Thyroid gland (tissue), 4 donors: ENCODE data around the gene CACNA1B. TPM values are rescaled to one million over a fixed set of nuclear protein-coding genes. Genes with fewer than 3 reads are reported as not detected.
"Not testable (repeated sequence)": the region's sequence is repeated elsewhere in the genome, so short reads cannot be mapped to it uniquely, and the experiment has no call there.

Experiments
- DNase-seq, 2 donors: peaks; one replicate each; pipeline ENCODE4 v3.0.0-alpha.2; 2019
- H3K27ac ChIP-seq, 3 donors: fragments of 200-600 bp; sonication (generic); 1 replicate in 2 of 3; 2 replicates in 1 of 3; pipeline ENCODE4 v1.5.1; 2016 to 2019; ENCODE audit warnings: mild to moderate bottlenecking in 1 of 3, moderate library complexity in 1 of 3
- H3K27me3 ChIP-seq: fragments of 200-600 bp; sonication (generic); one replicate; pipeline ENCODE4 v1.5.1; 2019
- H3K36me3 ChIP-seq, 2 donors: fragments of 200-600 bp; sonication (generic); one replicate each; pipeline ENCODE4 v1.5.1; 2016 to 2019
- H3K4me1 ChIP-seq, 2 donors: fragments of 200-600 bp; sonication (generic); one replicate each; pipeline ENCODE4 v1.5.1; 2017 to 2019
- H3K4me3 ChIP-seq, 3 donors: fragments of 200-600 bp; sonication (generic); replicated peaks in 1 of 3; 1 replicate in 2 of 3; 2 replicates in 1 of 3; pipeline ENCODE4 v1.5.1; 2016; ENCODE audit warnings: mild to moderate bottlenecking in 1 of 3
- H3K9me3 ChIP-seq: fragments of 200-600 bp; sonication (generic); one replicate; pipeline ENCODE4 v1.5.1; 2017
- POLR2A ChIP-seq, 2 donors: fragments of 450-650 bp; IDR thresholded peaks; one replicate each; pipeline ENCODE4 v1.6.1; 2017; ENCODE audit warnings: antibody characterized with exemption in 2 of 2, mild to moderate bottlenecking in 2 of 2, moderate library complexity in 1 of 2
- WGBS, 2 donors: methylation state at CpG; one replicate each; pipeline ENCODE4 v1.1.5; 2017; 5-methylcytosine and 5-hydroxymethylcytosine counted together
- intact Hi-C: fragments of 100-400 bp; cut with DNase I; formaldehyde crosslinking; loops from one replicate; pipeline ENCODE4 v1.15.1; 2023
- total RNA-seq, 4 donors: library from RNA; depleted of rRNA; stranded (reverse); fragments of >200 nt; gene quantifications; one replicate each; pipeline ENCODE4 v1.2.3, GENCODE V29; 2016
- TF ChIP-seq, protein P1 (sequence below), 6 experiments: fragments of 200-600 bp in 3 of 6; fragments of 450-650 bp in 3 of 6; sonication (generic) in 3 of 6; IDR thresholded peaks; one replicate each; pipeline ENCODE4 v1.5.1; 2016 to 2019; ENCODE audit warnings: antibody characterized with exemption in 6 of 6, mild to moderate bottlenecking in 2 of 6, inconsistent platforms in 1 of 6, moderate library complexity in 1 of 6

Gene CACNA1B
- total RNA-seq, result under 1 TPM; 0.13 to 0.68 (median 0.35) TPM

DNA sequence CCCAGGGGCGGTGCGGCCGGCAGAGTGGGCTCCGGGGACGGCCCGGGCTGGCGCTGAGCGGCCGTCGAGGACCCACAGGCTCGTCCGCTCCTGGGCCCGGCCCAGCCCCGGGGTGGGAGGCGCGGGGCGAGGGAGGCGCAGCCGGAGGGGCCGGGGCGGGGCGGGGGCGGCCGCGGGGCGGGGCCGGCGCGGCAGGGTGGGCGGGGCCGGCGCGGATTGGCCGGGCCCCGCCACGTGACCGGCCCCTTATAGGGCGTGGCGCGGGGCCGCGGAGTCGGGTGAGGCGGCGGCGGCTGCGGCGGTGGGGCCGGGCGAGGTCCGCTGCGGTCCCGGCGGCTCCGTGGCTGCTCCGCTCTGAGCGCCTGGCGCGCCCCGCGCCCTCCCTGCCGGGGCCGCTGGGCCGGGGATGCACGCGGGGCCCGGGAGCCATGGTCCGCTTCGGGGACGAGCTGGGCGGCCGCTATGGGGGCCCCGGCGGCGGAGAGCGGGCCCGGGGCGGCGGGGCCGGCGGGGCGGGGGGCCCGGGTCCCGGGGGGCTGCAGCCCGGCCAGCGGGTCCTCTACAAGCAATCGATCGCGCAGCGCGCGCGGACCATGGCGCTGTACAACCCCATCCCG, at the start of gene CACNA1B:
Gene CACNA1B (plus strand): TSS at position 277 of the 617 bp plus-strand sequence. CDS start 152 bp downstream, at position 429.
- H3K4me3 ChIP-seq, result peak within 1 kb of the TSS in 1 of 3 donors; percentile 18
- WGBS, 2 donors, result no CpG with 5 or more reads among the region's 95 CpGs
- H3K9me3 ChIP-seq, H3K27me3 ChIP-seq, DNase-seq, intact Hi-C loops, H3K4me1 ChIP-seq, H3K27ac ChIP-seq, H3K36me3 ChIP-seq: not testable (repeated sequence)

DNA sequence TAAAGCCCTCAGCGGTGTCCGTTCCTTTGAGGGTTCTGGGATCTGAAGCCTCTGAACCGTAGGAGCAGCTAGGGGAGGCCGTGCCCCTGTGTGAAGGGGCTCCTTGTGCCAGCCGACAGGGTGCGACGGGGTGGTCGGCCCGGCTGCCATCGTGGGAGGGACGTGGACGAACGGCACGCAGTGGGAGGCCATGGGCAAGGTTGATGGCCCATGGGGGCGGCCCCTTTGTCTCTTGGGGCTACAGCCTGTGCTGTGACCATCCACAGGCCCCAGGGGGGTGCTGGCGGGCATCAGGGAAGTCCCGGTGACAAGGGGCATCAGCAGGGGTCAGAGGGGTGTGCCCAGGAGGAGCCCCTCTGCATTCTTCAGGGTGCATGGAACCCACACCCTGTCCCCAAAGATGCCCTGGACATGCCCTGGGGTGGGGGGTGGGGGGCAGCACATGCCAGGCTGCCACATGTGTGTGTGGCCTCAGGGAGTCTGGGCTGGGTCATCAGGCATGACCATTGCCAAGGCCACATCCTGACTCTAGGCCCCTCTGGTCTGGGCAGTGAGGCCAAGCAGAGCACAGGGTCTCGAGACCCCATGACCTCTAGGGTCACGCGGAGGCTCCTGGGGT, 49.6 kb upstream of the CACNA1B start:
- Histone ChIP-seq H3K9me3 (no peaks in the 10 kb centered on the region), H3K27me3 (no peaks in the 10 kb centered on the region), H3K36me3 (peaks cover 5 to 10% of the 10 kb centered on the region in 2 donors), H3K27ac (no peak overlapping the region), H3K4me1 (no peaks in the 10 kb centered on the region), H3K4me3 (no peak overlapping the region)
- DNase-seq, result no peak
- intact Hi-C loops, result no loop called here
- TF ChIP-seq POLR2A (IDR thresholded peaks at IDR 0.05), result no peak
- TF ChIP-seq, protein P1, sequence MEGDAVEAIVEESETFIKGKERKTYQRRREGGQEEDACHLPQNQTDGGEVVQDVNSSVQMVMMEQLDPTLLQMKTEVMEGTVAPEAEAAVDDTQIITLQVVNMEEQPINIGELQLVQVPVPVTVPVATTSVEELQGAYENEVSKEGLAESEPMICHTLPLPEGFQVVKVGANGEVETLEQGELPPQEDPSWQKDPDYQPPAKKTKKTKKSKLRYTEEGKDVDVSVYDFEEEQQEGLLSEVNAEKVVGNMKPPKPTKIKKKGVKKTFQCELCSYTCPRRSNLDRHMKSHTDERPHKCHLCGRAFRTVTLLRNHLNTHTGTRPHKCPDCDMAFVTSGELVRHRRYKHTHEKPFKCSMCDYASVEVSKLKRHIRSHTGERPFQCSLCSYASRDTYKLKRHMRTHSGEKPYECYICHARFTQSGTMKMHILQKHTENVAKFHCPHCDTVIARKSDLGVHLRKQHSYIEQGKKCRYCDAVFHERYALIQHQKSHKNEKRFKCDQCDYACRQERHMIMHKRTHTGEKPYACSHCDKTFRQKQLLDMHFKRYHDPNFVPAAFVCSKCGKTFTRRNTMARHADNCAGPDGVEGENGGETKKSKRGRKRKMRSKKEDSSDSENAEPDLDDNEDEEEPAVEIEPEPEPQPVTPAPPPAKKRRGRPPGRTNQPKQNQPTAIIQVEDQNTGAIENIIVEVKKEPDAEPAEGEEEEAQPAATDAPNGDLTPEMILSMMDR (IDR thresholded peaks at IDR 0.05), result no peak
- 93 to 96% methylated on average over 19 to 20 of the region's 20 CpGs for WGBS, 2 donors

DNA sequence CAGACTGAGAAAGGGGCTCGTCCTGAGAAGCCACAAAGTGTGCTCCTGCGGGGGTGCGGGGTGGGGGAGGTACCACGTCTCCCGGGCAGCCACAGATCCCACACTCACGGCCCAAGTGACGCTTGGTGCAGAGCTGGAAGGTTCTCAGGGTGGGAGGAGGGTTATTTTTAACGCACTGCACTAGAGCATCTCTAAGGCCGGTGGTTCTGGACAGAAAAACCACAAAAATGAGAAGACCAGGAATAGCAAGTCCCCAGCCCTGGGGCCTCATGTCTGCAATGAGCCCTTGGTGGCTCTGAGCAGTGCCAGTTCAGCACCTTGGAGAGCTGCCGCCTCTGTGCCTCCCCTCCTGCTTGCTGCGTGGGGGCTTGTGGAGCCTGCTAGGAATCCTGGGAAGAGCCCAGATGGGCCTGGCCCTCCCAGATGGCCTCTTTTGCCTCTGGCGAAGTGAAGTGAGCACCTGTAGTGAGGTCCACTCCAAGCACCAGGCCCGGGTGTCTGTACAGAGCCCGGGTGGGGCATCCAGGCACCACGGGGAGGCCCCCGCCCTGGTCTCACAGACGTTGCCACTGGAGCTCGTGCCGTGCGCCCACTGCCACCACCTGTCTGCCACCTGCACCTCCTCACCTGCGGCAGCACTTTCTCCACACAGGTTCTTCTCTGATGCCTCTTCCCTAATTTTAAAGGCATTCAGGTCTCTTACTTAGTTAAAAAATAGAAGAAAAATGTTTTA, 48.9 kb upstream of the CACNA1B start:
- WGBS, 2 donors, result 86 to 90% methylated on average over 20 to 21 of the region's 21 CpGs
- Histone ChIP-seq H3K27me3 (no peaks in the 10 kb centered on the region), H3K4me1 (no peaks in the 10 kb centered on the region), H3K9me3 (no peaks in the 10 kb centered on the region), H3K36me3 (peaks cover 11 to 17% of the 10 kb centered on the region in 2 donors), H3K27ac (no peak overlapping the region), H3K4me3 (no peak overlapping the region)
- DNase-seq, result peak in 1 of 2 donors; percentile 19
- TF ChIP-seq, protein P1 (IDR thresholded peaks at IDR 0.05), result no peak
- no peak for TF ChIP-seq POLR2A (IDR thresholded peaks at IDR 0.05)
- intact Hi-C loops, result no loop called here

DNA sequence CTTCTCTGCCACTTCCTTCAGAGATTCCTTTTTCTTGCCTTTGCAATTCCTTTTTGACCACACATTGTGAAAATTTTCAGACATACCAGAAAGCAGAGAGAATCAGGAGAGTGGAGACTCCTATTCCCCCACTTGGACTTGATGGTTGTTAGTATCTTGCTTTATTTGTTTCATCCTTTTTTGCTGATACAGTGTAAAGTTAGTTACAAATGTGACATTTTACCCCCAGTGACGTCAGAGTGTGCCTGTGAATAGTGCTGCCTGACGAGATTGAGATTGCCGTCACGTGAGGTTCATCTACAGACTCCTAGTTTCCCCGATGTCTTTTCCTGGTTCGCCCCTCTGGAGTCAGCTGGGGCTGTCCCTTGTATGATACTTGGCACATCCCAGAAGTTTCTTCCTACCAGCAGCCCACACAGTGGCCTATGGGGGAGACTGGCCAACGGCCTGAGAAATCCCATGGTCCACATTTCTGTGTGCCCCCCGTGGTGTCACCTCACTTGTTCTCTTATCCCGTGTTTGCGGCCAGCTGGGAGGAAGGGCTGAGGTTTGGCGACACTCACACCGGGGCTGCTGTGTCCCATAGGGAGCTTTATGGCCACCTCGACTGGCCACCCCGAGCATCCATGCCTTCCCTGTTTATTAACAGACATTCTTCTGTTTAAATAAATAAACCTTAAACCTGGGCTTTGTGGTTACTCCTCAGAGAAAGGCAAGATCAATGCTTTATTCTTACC, 48.2 kb upstream of the CACNA1B start:
- intact Hi-C loops, result no loop called here
- H3K36me3 ChIP-seq, result peaks cover 18 to 23% of the 10 kb centered on the region in 2 donors
- H3K27me3 ChIP-seq, result no peaks in the 10 kb centered on the region
- no peaks in the 10 kb centered on the region for H3K9me3 ChIP-seq
- no peak for DNase-seq
- no peaks in the 10 kb centered on the region for H3K4me1 ChIP-seq
- 94 to 96% methylated on average over 14 of the region's 14 CpGs for WGBS, 2 donors
- H3K4me3 ChIP-seq, result no peak overlapping the region
- TF ChIP-seq, protein P1 (IDR thresholded peaks at IDR 0.05), result no peak
- TF ChIP-seq POLR2A (IDR thresholded peaks at IDR 0.05), result no peak
- no peak overlapping the region for H3K27ac ChIP-seq

DNA sequence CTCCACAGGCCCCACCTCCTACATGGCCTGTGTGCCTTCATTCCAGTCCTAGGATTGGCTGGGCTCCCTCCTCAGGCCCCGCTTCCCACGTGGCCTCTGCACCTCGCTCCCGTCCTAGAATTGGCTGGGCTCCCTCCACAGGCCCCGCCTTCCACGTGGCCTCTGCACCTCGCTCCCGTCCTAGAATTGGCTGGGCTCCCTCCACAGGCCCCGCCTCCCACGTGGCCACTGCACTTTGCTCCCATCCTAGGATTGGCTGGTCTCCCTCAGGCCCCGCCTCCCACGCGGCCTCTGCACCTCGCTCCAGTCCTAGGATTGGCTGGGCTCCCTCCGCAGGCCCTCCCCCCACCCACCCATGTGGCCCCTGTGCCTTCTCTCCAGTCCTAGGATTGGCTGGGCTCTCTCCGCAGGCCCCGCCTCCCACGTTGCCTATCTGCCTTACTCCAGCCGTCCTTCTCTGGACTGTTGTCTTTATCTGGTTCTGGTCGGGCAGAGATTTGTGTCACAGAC, 45.3 kb upstream of the CACNA1B start:
- H3K27ac ChIP-seq, result no peak overlapping the region
- H3K36me3 ChIP-seq, result peaks cover 28 to 48% of the 10 kb centered on the region in 2 donors
- 96 to 98% methylated on average over 18 to 20 of the region's 20 CpGs for whole genome bisulfite sequencing, 2 donors
- no peaks in the 10 kb centered on the region for H3K9me3 ChIP-seq
- intact Hi-C loops, result no loop called here
- no peak for TF ChIP-seq POLR2A (IDR thresholded peaks at IDR 0.05)
- TF ChIP-seq, protein P1 (IDR thresholded peaks at IDR 0.05), result no peak
- H3K4me3 ChIP-seq, result no peak overlapping the region
- no peaks in the 10 kb centered on the region for H3K4me1 ChIP-seq
- no peak for DNase-seq
- no peaks in the 10 kb centered on the region for H3K27me3 ChIP-seq
